GM15510 (cell line): ENCODE measurements around the gene DUOXA2.

Source experiments
- POLR2A ChIP-seq: IDR thresholded peaks from 3 replicates; pipeline ENCODE4 v1.6.1; 2011; ENCODE audit warnings: borderline replicate concordance; ENCODE audit not compliant: insufficient read length; ENCODE audit errors: extremely low read depth

Gene DUOXA2

GRCh38 chr15:45164914-45165313 is 50.8 kb downstream of the DUOXA2 start:
- TF ChIP-seq POLR2A: no peak

GRCh38 chr15:45165536-45165935 is 51.4 kb downstream of the DUOXA2 start:
- no peak for TF ChIP-seq POLR2A

GRCh38 chr15:45166834-45167630 is 52.9 kb downstream of the DUOXA2 start:
- no peak for TF ChIP-seq POLR2A

- no peak for TF ChIP-seq POLR2A
Observed at GRCh38 chr15:45167631-45168205, 53.6 kb downstream of the DUOXA2 start.
